ENCODE measurements around the gene PFDN1. TPM values are rescaled to one million over a fixed set of nuclear protein-coding genes. Genes with fewer than 3 reads are reported as not detected.
"Not testable (repeated sequence)": the region's sequence is repeated elsewhere in the genome, so short reads cannot be mapped to it uniquely, and the experiment has no call there.

The PFDN1 gene
- total and polyA plus RNA-seq, 2 donors = 48.4 to 80.7 TPM

DNA sequence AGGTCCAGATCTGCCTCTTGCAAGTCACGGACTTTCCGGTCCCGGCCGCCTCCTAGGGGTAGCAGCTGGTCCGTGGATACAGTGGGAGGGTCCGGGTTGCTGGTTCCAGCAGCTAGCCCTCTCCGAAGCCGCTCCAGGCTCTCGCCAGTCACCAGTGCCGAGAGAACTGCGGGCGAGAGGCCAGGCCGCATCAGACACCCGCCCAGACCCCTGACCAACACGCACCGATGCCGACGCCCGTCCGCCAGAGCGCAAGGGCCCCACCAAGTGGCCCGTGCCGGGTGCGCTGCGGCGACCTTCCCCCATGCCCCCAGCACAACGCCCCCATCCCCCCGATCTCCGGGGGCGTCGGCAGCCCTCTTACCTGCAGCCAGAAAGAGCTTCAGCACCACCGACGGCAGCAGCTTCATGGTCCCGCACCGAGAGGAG is 43.0 kb upstream of the PFDN1 start:
- peak in 1 of 9 donors; percentile 18 for DNase-seq (ENCODE audit: low read depth in 6 of 9, low spot score in 9 of 9)
- WGBS = 20% methylated on average over 35 of the region's 35 CpGs
- peaks cover 11 to 43% of the 10 kb centered on the region in 2 donors for H3K4me1 ChIP-seq (ENCODE audit: control insufficient read depth in 2 of 2, insufficient read depth in 2 of 2, low read length in 2 of 2)
- peak overlapping the region; percentile 32 to 57 for H3K4me3 ChIP-seq (ENCODE audit: low read length in 2 of 2)
- H3K36me3 ChIP-seq (ENCODE audit: control insufficient read depth in 2 of 2, insufficient read depth in 2 of 2, low read length in 1 of 2) = no peaks in the 10 kb centered on the region
- H3K9me3 ChIP-seq (ENCODE audit: control insufficient read depth in 2 of 2, insufficient read depth in 1 of 2, low read length in 1 of 2) = peaks cover 0 to 6% of the 10 kb centered on the region in 2 donors
- H3K27ac ChIP-seq (ENCODE audit: low read depth in 1 of 2, low read length in 1 of 2) = no peak overlapping the region
- H3K27me3 ChIP-seq (ENCODE audit: control insufficient read depth in 2 of 2, insufficient read depth in 1 of 2, low read length in 1 of 2) = peaks cover 24 to 34% of the 10 kb centered on the region in 2 donors

GRCh38 chr5:140344683-140345423 is 42.0 kb upstream of the PFDN1 start:
- Histone ChIP-seq H3K36me3 (ENCODE audit: control insufficient read depth in 2 of 2, insufficient read depth in 2 of 2, low read length in 1 of 2) (no peaks in the 10 kb centered on the region), H3K27ac (ENCODE audit: low read depth in 1 of 2, low read length in 1 of 2) (no peak overlapping the region), H3K4me3 (ENCODE audit: low read length in 2 of 2) (peak overlapping the region in 1 of 2 donors; percentile 6), H3K9me3 (ENCODE audit: control insufficient read depth in 2 of 2, insufficient read depth in 1 of 2, low read length in 1 of 2) (peaks cover 0 to 6% of the 10 kb centered on the region in 2 donors), H3K27me3 (ENCODE audit: control insufficient read depth in 2 of 2, insufficient read depth in 1 of 2, low read length in 1 of 2) (peaks cover 24 to 34% of the 10 kb centered on the region in 2 donors), H3K4me1 (ENCODE audit: control insufficient read depth in 2 of 2, insufficient read depth in 2 of 2, low read length in 2 of 2) (peaks cover 11 to 43% of the 10 kb centered on the region in 2 donors)
- DNase-seq (ENCODE audit: low read depth in 6 of 9, low spot score in 9 of 9) = no peak
- WGBS = 87% methylated on average over 4 of the region's 4 CpGs

GRCh38 chr5:140343849-140344248 is 40.9 kb upstream of the PFDN1 start:
- H3K36me3 ChIP-seq (ENCODE audit: control insufficient read depth in 2 of 2, insufficient read depth in 2 of 2, low read length in 1 of 2); H3K4me3 ChIP-seq (ENCODE audit: low read length in 2 of 2); DNase-seq (ENCODE audit: low read depth in 6 of 9, low spot score in 9 of 9); H3K27ac ChIP-seq (ENCODE audit: low read depth in 1 of 2, low read length in 1 of 2); H3K9me3 ChIP-seq (ENCODE audit: control insufficient read depth in 2 of 2, insufficient read depth in 1 of 2, low read length in 1 of 2): not testable (repeated sequence)
- WGBS = 98% methylated on average over 8 of the region's 8 CpGs
- Histone ChIP-seq H3K4me1 (ENCODE audit: control insufficient read depth in 2 of 2, insufficient read depth in 2 of 2, low read length in 2 of 2) (peaks cover 11 to 43% of the 10 kb centered on the region in 2 donors), H3K27me3 (ENCODE audit: control insufficient read depth in 2 of 2, insufficient read depth in 1 of 2, low read length in 1 of 2) (peaks cover 24 to 34% of the 10 kb centered on the region in 2 donors)

GRCh38 chr5:140342896-140343295 is 40.0 kb upstream of the PFDN1 start:
- peaks cover 11 to 43% of the 10 kb centered on the region in 2 donors for H3K4me1 ChIP-seq (ENCODE audit: control insufficient read depth in 2 of 2, insufficient read depth in 2 of 2, low read length in 2 of 2)
- H3K36me3 ChIP-seq (ENCODE audit: control insufficient read depth in 2 of 2, insufficient read depth in 2 of 2, low read length in 1 of 2) = no peaks in the 10 kb centered on the region
- no peak overlapping the region for H3K4me3 ChIP-seq (ENCODE audit: low read length in 2 of 2)
- peak overlapping the region in 1 of 2 donors; percentile 38 for H3K27ac ChIP-seq (ENCODE audit: low read depth in 1 of 2, low read length in 1 of 2)
- 36% methylated on average over 1 of the region's 1 CpG for WGBS
- H3K9me3 ChIP-seq (ENCODE audit: control insufficient read depth in 2 of 2, insufficient read depth in 1 of 2, low read length in 1 of 2) = peaks cover 0 to 6% of the 10 kb centered on the region in 2 donors
- peaks cover 24 to 31% of the 10 kb centered on the region in 2 donors for H3K27me3 ChIP-seq (ENCODE audit: control insufficient read depth in 2 of 2, insufficient read depth in 1 of 2, low read length in 1 of 2)
- no peak for DNase-seq (ENCODE audit: low read depth in 6 of 9, low spot score in 9 of 9)

DNA sequence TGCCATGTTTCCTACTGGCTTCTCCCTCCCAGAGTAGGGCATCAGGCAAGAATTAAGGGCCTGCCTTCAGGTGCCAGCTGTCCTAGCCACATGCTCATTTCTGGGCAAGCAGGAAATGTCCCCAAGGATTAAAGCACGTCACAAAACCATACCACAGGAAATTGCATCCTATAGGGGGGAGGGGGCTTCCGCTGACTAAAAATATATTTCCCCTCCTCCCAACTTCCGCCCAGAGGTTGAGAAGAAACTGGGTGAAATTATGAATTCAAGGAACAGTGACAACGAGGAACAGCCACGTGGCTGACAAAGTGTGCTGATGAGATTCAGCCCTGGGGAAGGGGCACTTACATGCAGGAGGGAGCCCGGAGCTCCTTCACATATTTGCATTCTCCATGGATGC is 39.4 kb upstream of the PFDN1 start:
- Histone ChIP-seq H3K36me3 (ENCODE audit: control insufficient read depth in 2 of 2, insufficient read depth in 2 of 2, low read length in 1 of 2) (no peaks in the 10 kb centered on the region), H3K4me3 (ENCODE audit: low read length in 2 of 2) (peak overlapping the region in 1 of 2 donors; percentile 0), H3K27me3 (ENCODE audit: control insufficient read depth in 2 of 2, insufficient read depth in 1 of 2, low read length in 1 of 2) (peaks cover 22 to 28% of the 10 kb centered on the region in 2 donors), H3K27ac (ENCODE audit: low read depth in 1 of 2, low read length in 1 of 2) (peak overlapping the region in 1 of 2 donors; percentile 76), H3K9me3 (ENCODE audit: control insufficient read depth in 2 of 2, insufficient read depth in 1 of 2, low read length in 1 of 2) (peaks cover 0 to 6% of the 10 kb centered on the region in 2 donors), H3K4me1 (ENCODE audit: control insufficient read depth in 2 of 2, insufficient read depth in 2 of 2, low read length in 2 of 2) (peaks cover 11 to 41% of the 10 kb centered on the region in 2 donors)
- peak in 4 of 9 donors; percentile 22 to 70 (median 42) for DNase-seq (ENCODE audit: low read depth in 6 of 9, low spot score in 9 of 9)
- WGBS = 21% methylated on average over 6 of the region's 6 CpGs

GRCh38 chr5:140341591-140341990 is 38.7 kb upstream of the PFDN1 start:
- DNase-seq (ENCODE audit: low read depth in 6 of 9, low spot score in 9 of 9) = no peak
- H3K4me1 ChIP-seq (ENCODE audit: control insufficient read depth in 2 of 2, insufficient read depth in 2 of 2, low read length in 2 of 2) = peaks cover 9 to 34% of the 10 kb centered on the region in 2 donors

GRCh38 chr5:140340605-140341121 is 37.8 kb upstream of the PFDN1 start:
- H3K4me1 ChIP-seq (ENCODE audit: control insufficient read depth in 2 of 2, insufficient read depth in 2 of 2, low read length in 2 of 2) = peaks cover 9 to 30% of the 10 kb centered on the region in 2 donors
- no peaks in the 10 kb centered on the region for H3K36me3 ChIP-seq (ENCODE audit: control insufficient read depth in 2 of 2, insufficient read depth in 2 of 2, low read length in 1 of 2)
- no peak overlapping the region for H3K27ac ChIP-seq (ENCODE audit: low read depth in 1 of 2, low read length in 1 of 2)
- no peak for DNase-seq (ENCODE audit: low read depth in 6 of 9, low spot score in 9 of 9)
- H3K4me3 ChIP-seq (ENCODE audit: low read length in 2 of 2) = no peak overlapping the region
- peaks cover 0 to 6% of the 10 kb centered on the region in 2 donors for H3K9me3 ChIP-seq (ENCODE audit: control insufficient read depth in 2 of 2, insufficient read depth in 1 of 2, low read length in 1 of 2)
- peaks cover 6 to 13% of the 10 kb centered on the region in 2 donors for H3K27me3 ChIP-seq (ENCODE audit: control insufficient read depth in 2 of 2, insufficient read depth in 1 of 2, low read length in 1 of 2)

More at GRCh38 chr5:140341591-140341990, 38.7 kb upstream of the PFDN1 start:
- Histone ChIP-seq H3K4me3 (ENCODE audit: low read length in 2 of 2) (peak overlapping the region in 1 of 2 donors; percentile 0), H3K27me3 (ENCODE audit: control insufficient read depth in 2 of 2, insufficient read depth in 1 of 2, low read length in 1 of 2) (peaks cover 15 to 21% of the 10 kb centered on the region in 2 donors), H3K36me3 (ENCODE audit: control insufficient read depth in 2 of 2, insufficient read depth in 2 of 2, low read length in 1 of 2) (no peaks in the 10 kb centered on the region), H3K9me3 (ENCODE audit: control insufficient read depth in 2 of 2, insufficient read depth in 1 of 2, low read length in 1 of 2) (peaks cover 0 to 6% of the 10 kb centered on the region in 2 donors), H3K27ac (ENCODE audit: low read depth in 1 of 2, low read length in 1 of 2) (peak overlapping the region in 1 of 2 donors; percentile 76)
- 94% methylated on average over 5 of the region's 5 CpGs for WGBS

DNA sequence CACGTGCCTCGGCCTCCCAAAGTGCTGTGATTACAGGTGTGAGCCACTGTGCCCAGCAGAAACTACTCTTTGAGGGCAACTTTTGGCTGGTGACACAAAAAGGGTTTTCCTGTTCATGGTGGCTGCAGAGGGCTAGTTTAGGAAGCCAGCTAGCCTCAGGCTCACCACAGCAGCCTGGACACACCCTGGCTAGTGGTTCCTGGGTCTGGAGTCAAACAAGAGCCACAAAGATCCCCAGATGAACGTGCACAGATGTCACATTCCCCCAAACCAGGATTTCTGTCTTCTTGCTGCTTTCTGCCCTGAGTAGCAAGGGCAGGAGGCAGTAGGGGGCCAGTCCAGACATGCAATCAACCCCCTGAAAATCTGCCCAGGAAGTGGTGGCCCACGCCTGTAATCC is 36.7 kb upstream of the PFDN1 start:
- H3K27ac ChIP-seq (ENCODE audit: low read depth in 1 of 2, low read length in 1 of 2) = no peak overlapping the region
- peaks cover 0 to 6% of the 10 kb centered on the region in 2 donors for H3K9me3 ChIP-seq (ENCODE audit: control insufficient read depth in 2 of 2, insufficient read depth in 1 of 2, low read length in 1 of 2)
- peaks cover 0 to 3% of the 10 kb centered on the region in 2 donors for H3K27me3 ChIP-seq (ENCODE audit: control insufficient read depth in 2 of 2, insufficient read depth in 1 of 2, low read length in 1 of 2)
- no peak for DNase-seq (ENCODE audit: low read depth in 6 of 9, low spot score in 9 of 9)
- H3K36me3 ChIP-seq (ENCODE audit: control insufficient read depth in 2 of 2, insufficient read depth in 2 of 2, low read length in 1 of 2) = no peaks in the 10 kb centered on the region
- H3K4me3 ChIP-seq (ENCODE audit: low read length in 2 of 2) = no peak overlapping the region
- peaks cover 9 to 22% of the 10 kb centered on the region in 2 donors for H3K4me1 ChIP-seq (ENCODE audit: control insufficient read depth in 2 of 2, insufficient read depth in 2 of 2, low read length in 2 of 2)
- 73% methylated on average over 4 of the region's 4 CpGs for WGBS

DNA sequence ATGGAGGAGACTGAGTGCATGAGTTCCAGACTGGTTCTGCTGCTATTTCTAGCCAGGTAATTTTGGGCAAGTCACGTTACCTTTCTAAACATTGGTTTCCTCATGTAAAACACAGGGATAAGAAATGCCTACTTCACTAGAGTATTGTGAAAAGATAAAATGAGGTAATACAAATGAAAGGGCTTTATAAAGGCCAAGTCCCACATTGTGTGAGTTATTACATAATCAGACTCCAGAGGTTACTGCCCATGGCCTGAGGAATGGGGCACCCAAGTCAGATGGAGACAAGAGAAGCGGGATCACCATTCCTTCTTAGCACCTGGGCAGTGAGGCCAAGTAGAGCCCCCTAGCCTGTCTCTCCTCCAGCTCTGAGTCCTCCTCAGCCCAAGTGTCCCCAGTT is 36.0 kb upstream of the PFDN1 start:
- H3K4me3 ChIP-seq (ENCODE audit: low read length in 2 of 2) = no peak overlapping the region
- 98% methylated on average over 2 of the region's 2 CpGs for WGBS
- H3K4me1 ChIP-seq (ENCODE audit: control insufficient read depth in 2 of 2, insufficient read depth in 2 of 2, low read length in 2 of 2) = peaks cover 9 to 20% of the 10 kb centered on the region in 2 donors
- DNase-seq (ENCODE audit: low read depth in 6 of 9, low spot score in 9 of 9) = no peak
- no peak overlapping the region for H3K27ac ChIP-seq (ENCODE audit: low read depth in 1 of 2, low read length in 1 of 2)
- H3K36me3 ChIP-seq (ENCODE audit: control insufficient read depth in 2 of 2, insufficient read depth in 2 of 2, low read length in 1 of 2) = no peaks in the 10 kb centered on the region
- peaks cover 0 to 6% of the 10 kb centered on the region in 2 donors for H3K9me3 ChIP-seq (ENCODE audit: control insufficient read depth in 2 of 2, insufficient read depth in 1 of 2, low read length in 1 of 2)
- no peaks in the 10 kb centered on the region for H3K27me3 ChIP-seq (ENCODE audit: control insufficient read depth in 2 of 2, insufficient read depth in 1 of 2, low read length in 1 of 2)
